Measurements from ENCODE around the gene EML2. TPM values are rescaled to one million over a fixed set of nuclear protein-coding genes. Genes with fewer than 3 reads are reported as not detected.
A peak's percentile ranks its signal among the peaks of the same experiment; 100 is the strongest.

The EML2 gene
- total RNA-seq, 1 donor from 2014 or later, result 24.6 TPM

GRCh38 chr19:45645068-45645630 lies 6.0 kb upstream of the EML2 start:
- peaks cover 12% of the 10 kb centered on the region for H3K4me1 Mint-ChIP-seq (ENCODE audit: low read depth, unreplicated experiment)
- no peak for TF ChIP-seq EZH2 (IDR thresholded peaks at IDR 0.05; ENCODE audit: insufficient read depth, low read length)
- TF ChIP-seq CTCF (IDR thresholded peaks at IDR 0.05; ENCODE audit: insufficient read depth, low read depth, low read length), result no peak
- H3K36me3 ChIP-seq (ENCODE audit: insufficient read depth, low read length), result no peaks in the 10 kb centered on the region
- peak overlapping the region; percentile 89 for H3K4me2 ChIP-seq (ENCODE audit: low read length)
- no peaks in the 10 kb centered on the region for H3K9me3 ChIP-seq (ENCODE audit: insufficient read depth, low read depth, low read length)
- H4K20me1 ChIP-seq (ENCODE audit: insufficient read depth, low read length), result no peaks in the 10 kb centered on the region
- DNase-seq (ENCODE audit: low read depth) (no peak), FAIRE-seq (no peak)
- peak overlapping the region; percentile 69 for H3K4me3 Mint-ChIP-seq (ENCODE audit: unreplicated experiment)
- no peaks in the 10 kb centered on the region for H3K27me3 Mint-ChIP-seq (ENCODE audit: low read depth, unreplicated experiment)
- no peak overlapping the region for H3K27ac Mint-ChIP-seq (ENCODE audit: unreplicated experiment)
- H3K4me3 ChIP-seq (ENCODE audit: insufficient read depth, low read depth, low read length), result peak overlapping the region; percentile 54
- no peaks in the 10 kb centered on the region for H3K27me3 ChIP-seq (ENCODE audit: insufficient read depth, low read length)
- H3K36me3 Mint-ChIP-seq (ENCODE audit: low read depth, unreplicated experiment), result peaks cover 4% of the 10 kb centered on the region
- H2AFZ ChIP-seq (ENCODE audit: low read depth, low read length), result peak overlapping the region; percentile 57
- H3K27ac ChIP-seq (ENCODE audit: low read depth, low read length), result peak overlapping the region; percentile 27
- peaks cover 2% of the 10 kb centered on the region for H3K9me3 Mint-ChIP-seq (ENCODE audit: unreplicated experiment)
- H3K79me2 ChIP-seq (ENCODE audit: insufficient read depth, low read length), result no peaks in the 10 kb centered on the region
- H3K4me1 ChIP-seq (ENCODE audit: insufficient read depth, low read length), result peaks cover 31% of the 10 kb centered on the region
- H3K9ac ChIP-seq (ENCODE audit: low read length), result peak overlapping the region; percentile 15

- Histone ChIP-seq H2AFZ (ENCODE audit: low read depth, low read length) (no peak overlapping the region), H3K4me3 (ENCODE audit: insufficient read depth, low read depth, low read length) (no peak overlapping the region)
- no peak for DNase-seq (ENCODE audit: low read depth)
Measured at GRCh38 chr19:45643927-45644771, 5.0 kb upstream of the EML2 start.

More at GRCh38 chr19:45643927-45644771, 5.0 kb upstream of the EML2 start:
- Mint-ChIP-seq H3K27ac (ENCODE audit: unreplicated experiment) (no peak overlapping the region), H3K27me3 (ENCODE audit: low read depth, unreplicated experiment) (no peaks in the 10 kb centered on the region), H3K9me3 (ENCODE audit: unreplicated experiment) (peaks cover 2% of the 10 kb centered on the region), H3K4me1 (ENCODE audit: low read depth, unreplicated experiment) (peaks cover 12% of the 10 kb centered on the region), H3K4me3 (ENCODE audit: unreplicated experiment) (peak overlapping the region; percentile 86), H3K36me3 (ENCODE audit: low read depth, unreplicated experiment) (peaks cover 4% of the 10 kb centered on the region)
- peaks cover 31% of the 10 kb centered on the region for H3K4me1 ChIP-seq (ENCODE audit: insufficient read depth, low read length)
- H3K4me2 ChIP-seq (ENCODE audit: low read length), result no peak overlapping the region
- H3K9me3 ChIP-seq (ENCODE audit: insufficient read depth, low read depth, low read length), result no peaks in the 10 kb centered on the region
- H4K20me1 ChIP-seq (ENCODE audit: insufficient read depth, low read length), result no peaks in the 10 kb centered on the region
- no peak for FAIRE-seq
- no peak overlapping the region for H3K27ac ChIP-seq (ENCODE audit: low read depth, low read length)
- H3K9ac ChIP-seq (ENCODE audit: low read length), result no peak overlapping the region
- no peak for TF ChIP-seq EZH2 (IDR thresholded peaks at IDR 0.05; ENCODE audit: insufficient read depth, low read length)
- no peak for TF ChIP-seq CTCF (IDR thresholded peaks at IDR 0.05; ENCODE audit: insufficient read depth, low read depth, low read length)
- H3K27me3 ChIP-seq (ENCODE audit: insufficient read depth, low read length), result no peaks in the 10 kb centered on the region
- H3K36me3 ChIP-seq (ENCODE audit: insufficient read depth, low read length), result no peaks in the 10 kb centered on the region
- no peaks in the 10 kb centered on the region for H3K79me2 ChIP-seq (ENCODE audit: insufficient read depth, low read length)
